T1000 (cell line): Measurements from ENCODE around the gene SOWAHC.

Experiments used
- DNase-seq: peaks from one replicate; lab custom pipeline; 2025; ENCODE audit warnings: mixed read lengths; lab: John Stamatoyannopoulos, UW

SOWAHC gene

DNA sequence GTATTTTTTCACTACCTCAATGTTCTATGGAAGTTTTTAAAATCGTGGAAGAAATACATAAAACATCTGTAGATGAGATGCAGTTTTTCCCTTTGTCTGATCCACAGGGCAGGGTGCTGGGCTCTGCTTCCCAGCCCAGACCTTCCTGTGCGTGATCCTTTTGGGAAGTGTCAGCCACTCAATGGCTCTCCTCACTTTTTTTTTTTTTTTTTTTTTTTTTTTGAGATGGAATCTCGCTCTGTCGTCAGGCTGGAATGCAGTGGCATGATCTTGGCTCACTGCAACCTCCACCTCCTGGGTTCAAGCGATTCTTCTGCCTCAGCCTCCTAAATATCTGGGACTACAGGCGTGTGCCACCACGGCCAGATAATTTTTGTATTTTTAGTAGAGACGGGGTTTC, 32.8 kb downstream of the SOWAHC start:
- DNase-seq = no peak

DNA sequence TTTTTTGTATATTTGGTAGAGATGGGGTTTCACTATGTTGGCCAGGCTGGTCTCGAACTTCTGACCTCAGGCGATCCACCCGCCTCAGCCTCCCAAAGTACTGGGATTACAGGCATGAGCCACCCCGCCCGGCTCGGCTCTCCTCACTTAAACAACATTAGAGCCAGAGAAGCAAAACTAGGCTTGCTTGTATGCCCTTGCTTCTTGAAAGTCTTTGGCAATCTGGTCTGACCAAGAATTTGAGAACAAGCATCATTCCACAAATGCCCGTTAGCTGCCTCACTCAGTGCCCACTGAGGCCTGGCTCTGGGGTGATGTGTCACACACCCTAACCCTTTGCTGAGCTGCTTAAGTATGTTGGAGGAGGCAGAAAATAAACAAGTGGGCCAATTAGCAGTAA, 33.5 kb downstream of the SOWAHC start:
- no peak for DNase-seq

DNA sequence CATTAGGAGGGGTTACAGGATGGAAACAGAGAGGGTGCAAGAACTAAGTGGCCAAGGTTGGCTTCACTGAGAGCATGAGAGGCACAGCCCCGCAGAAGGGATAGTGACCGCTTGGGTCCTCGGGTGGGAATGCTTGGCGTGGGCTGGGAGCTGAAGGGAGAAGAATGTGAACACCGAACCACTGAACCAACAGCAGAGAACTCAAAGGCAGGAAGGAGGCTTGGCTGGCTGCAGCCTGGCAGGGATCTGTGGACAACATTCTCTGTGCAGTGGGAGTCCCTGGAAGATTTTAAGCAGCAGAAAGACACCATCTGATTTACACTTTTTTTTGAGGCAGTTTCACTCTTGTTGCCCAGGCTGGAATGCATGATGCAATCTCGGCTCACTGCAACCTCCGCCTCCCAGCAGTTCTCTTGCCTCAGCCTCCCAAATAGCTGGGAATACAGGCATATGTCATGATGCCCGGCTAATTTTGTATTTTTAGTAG, 33.9 kb downstream of the SOWAHC start:
- DNase-seq = no peak

DNA sequence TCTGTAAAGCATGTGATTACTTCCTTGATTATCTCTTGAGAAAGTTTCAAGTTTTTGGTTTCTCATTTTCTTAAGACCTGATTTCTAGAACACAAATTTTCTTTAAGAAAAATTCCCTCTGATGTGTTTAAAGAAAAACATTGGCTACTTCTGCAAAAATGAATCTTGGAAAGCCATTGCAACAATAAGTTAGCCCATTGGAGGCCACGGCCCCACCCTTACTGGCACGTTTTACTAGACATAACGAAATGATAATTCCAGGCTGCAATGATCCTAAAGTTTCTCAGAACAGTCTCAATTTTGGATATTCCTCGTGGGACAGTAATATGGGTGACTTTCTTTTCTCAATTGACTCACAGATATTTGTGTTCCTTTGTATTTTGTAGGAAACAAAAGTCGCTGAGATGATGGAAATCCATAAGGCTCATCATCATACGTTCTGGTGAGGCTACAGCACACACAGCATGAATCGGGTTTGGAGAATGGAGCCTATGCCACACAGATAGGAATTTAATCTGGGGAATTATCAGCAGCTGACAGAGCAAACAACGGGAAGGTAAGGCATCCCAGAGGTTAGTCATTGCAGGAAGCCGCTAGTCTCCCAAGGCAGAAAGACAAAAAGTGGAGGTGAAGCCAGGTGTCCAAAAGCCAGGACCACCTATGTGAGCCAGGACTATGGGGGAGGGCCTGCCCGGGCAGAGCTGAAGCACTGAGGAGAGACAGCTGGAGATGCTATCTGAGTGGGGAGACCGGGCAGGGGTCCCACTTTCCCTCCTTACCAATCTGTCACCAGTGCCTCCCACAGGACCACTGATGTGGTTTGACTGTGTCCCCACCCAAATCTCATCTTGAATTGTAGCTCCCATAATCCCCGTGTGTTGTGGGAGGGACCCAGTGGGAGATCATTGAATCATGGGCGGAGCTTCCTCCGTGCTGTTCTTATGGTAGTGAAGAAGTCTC, 35.9 kb downstream of the SOWAHC start:
- DNase-seq = no peak

DNA sequence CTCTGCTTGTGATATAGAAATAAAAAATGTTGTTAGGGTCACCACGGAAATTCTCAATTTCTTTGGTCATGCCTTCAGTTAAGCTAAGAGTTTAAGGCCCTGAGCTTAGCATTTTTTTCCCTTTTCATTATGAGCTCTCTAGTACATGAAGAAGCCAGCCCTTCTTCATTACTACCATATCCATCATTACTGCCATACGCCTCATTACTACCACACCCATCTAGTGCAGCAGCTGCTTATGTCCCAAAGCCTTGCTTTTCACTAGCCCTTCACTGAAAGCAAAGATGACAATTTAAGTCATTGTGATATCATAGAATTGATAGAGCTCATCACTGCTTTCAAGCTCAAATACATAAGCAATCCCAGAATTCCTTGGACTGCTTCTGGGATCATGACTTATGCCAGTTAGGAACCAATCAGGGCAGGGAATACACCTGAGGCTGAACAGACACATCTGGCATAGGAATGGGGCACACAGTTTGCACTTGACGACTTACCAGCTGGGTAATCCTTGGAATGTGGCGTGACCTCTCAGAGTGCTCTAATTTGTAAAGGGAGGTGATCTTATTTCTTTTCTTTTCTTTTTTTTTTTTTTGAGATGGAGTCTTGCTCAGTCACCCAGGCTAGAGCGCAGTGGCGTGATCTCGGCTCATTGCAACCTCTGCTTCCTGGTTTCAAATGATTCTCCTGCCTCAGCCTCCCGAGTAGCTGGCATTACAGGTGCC, 40.3 kb downstream of the SOWAHC start:
- DNase-seq = no peak

DNA sequence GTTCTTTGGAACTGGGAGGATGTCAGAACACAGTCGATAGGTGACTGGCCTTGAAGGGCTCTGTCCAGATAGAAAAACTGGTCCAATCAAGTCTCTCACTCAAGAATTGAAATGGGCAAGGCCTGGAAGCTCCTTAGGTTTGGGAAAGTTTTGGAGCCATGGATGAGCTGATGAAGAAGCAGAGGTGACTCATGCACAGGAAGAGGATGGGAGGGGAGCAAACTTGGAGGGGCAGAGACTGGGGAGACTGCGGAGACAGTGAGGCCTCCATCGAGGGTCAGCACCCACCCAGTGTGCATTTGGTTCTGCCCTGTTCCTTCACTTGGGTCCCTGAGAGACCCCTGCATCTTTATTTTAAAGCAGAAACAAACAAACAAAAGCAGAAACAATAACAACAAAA, 41.1 kb downstream of the SOWAHC start:
- no peak for DNase-seq

DNA sequence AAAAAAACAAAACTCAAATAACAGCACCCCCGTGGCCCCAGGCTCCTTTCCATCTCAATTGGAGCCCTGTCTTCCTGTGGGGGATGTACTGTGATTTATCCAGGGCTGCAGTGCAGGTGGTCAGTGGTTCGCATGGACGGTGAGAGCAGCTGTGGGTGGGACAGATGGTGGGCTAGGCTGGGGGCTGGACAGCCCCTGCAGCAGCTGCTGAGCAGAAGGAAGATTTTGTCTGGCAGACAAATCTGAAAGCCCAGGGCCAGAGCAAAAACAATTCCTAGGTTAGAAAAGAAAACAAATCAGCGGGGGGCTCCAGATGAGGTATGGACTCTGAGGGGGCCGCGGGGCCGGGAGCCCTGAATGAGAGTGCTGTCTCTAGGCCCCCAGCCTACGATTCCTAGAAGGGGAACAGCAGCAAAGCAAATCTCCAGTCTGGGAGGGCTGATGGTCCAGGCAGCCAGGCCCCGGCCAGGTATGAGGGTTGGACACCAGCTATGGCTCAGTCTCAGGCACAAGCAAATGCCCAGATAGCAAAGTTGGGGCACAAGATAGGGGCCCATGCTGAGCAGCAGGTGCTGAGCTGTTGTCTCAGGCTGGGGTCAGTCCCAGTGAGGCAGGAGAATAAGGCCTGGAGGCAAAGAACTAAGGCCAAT, 45.4 kb downstream of the SOWAHC start:
- no peak for DNase-seq

DNA sequence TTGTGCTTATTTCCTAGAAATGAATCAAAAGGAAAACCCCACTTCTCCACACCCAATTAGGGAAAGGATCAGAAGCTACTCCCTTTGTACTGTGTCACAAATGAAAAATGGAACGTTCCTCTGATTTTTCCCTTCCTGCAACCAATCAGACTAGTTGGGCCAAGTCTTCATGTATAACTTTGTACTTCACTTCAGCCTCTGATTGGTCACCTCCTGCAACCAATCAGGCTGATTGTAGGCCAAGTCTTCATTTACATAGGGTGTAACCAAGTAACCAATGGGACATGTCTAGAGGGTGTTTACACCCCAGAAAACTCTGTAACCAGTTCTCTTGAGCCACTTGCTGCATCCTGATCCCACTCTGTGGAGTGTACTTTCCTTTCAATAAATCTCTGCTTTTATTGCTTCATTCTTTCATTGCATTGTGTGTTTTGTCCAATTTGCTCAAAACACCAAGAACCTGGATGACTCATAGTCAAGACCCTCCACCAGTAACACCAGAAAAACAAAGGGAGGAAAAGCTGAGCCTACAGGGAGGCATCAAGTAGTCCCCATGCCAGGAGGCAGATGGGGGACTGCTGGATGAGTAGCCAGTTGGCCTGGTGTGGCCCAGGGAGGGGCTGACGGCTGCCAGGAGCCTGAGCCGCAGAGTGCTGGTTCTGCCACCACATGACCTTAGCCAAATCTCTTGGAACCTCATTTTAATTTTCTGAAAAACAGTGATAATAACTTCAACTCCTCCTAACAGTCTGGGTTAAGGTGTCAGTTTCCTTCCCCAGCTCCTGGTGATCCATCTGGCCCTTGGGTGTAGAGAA, 46.1 kb downstream of the SOWAHC start:
- DNase-seq = no peak

DNA sequence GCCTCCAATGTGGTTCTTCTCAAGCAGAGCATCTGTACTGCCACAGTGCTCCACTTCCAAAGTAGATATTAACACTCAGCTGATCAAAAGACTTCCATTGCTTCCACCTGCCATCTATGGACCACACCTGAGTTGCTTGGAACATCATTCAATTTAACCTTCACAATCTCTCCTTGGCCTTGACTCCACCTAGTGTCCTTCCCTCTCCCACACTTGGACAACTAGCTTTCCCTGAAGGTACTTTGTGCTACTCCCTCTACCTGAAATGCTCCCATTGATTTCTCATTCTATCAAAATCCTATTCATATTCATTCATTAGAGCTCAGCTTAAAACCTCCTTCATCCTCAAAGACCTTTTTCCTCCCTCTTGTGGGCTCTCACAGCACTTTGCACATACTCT, 48.7 kb downstream of the SOWAHC start:
- DNase-seq = no peak

DNA sequence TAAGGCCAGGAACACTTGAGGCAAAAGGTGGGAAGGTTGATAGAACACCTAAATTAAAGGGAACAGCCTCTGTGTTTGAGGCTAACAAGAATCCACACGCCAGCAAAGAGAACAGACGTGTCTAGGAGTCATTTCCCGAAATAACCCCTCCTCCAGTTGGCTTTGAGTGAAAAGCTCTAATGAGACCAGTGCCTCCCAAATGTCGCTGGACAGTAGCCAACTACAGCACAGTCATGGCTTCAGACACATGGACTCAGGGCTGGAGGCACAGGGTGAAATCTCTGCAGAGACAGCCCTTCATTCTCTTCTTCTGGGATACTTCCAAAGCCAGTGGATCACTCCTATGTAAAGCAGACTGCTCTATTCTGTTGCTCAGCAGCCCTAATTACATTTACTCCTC, 49.6 kb downstream of the SOWAHC start:
- DNase-seq = no peak

DNA sequence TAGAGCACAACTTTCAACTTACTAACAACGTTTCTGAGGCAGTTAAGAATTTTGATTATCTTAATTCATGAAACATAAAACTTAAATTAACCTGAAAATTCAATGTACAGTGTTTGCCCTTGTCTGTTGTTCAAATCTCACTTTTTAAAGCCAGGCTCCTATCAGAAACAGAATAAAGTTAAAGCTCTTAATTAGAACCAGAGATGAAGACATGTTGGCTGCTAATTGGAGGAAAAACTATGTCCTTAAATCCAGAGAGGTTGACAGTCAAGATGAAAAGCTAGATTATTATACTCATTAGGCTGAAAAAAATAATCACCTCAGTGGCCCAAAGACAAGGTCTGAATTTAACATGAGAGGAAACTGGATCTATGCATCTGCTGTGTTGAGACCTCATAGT, 52.3 kb downstream of the SOWAHC start:
- DNase-seq = no peak
